Spleen (tissue), 7 donors: ENCODE measurements around the gene XPR1.

ENCODE experiments used
- CTCF ChIP-seq, 11 experiments: fragments of 200-600 bp in 7 of 11; fragments of 450-650 bp in 4 of 11; sonication (generic) in 4 of 11; IDR thresholded peaks in 8 of 11; conservative IDR thresholded peaks in 3 of 11; 1 replicate in 7 of 11; 2 replicates in 4 of 11; pipeline versions ENCODE4 v1.4.0 to v1.8.0; 2016 to 2021; ENCODE audit warnings: antibody characterized with exemption in 11 of 11, inconsistent platforms in 4 of 11, mild to moderate bottlenecking in 1 of 11
- POLR2A ChIP-seq, 3 donors: fragments of 450-650 bp; IDR thresholded peaks; one replicate each; pipeline ENCODE4 v1.5.1; 2017; ENCODE audit warnings: antibody characterized with exemption in 3 of 3, mild to moderate bottlenecking in 1 of 3
- POLR2AphosphoS5 ChIP-seq, 3 donors: sonication (generic); formaldehyde crosslinking; IDR thresholded peaks; one replicate each; pipeline ENCODE4 v1.5.1; 2017; ENCODE audit warnings: antibody characterized with exemption in 3 of 3
- donor health status: DM: no; HTN: no; CAD: no; lungs with moderate emphysema.
- donor health status: DM: no; HTN: no; CAD: no.
- donor health status: DM: no; HTN: no; CAD: no.

GRCh38 chr1:180939073-180939710, 307.4 kb downstream of the XPR1 start:
- TF ChIP-seq CTCF (IDR thresholded peaks at IDR 0.05 in 8 of 11, conservative IDR thresholded peaks at IDR 0.05 in 3 of 11) (no peak), POLR2A (IDR thresholded peaks at IDR 0.05) (no peak), POLR2AphosphoS5 (IDR thresholded peaks at IDR 0.05) (no peak)
